Measurements from ENCODE around the gene HMSD.

Gene HMSD

GRCh38 chr18:63960891-63961290, 11.8 kb downstream of the HMSD start:
- no peak for DNase-seq

GRCh38 chr18:63961435-63961980, 12.4 kb downstream of the HMSD start:
- no peak for DNase-seq

GRCh38 chr18:63962137-63962536, 13.0 kb downstream of the HMSD start:
- DNase-seq = no peak

GRCh38 chr18:63963615-63964256, 14.6 kb downstream of the HMSD start:
- peak; percentile 49 for DNase-seq

- DNase-seq = no peak
These were observed 15.8 kb downstream of the HMSD start for GRCh38 chr18:63964908-63965307.

GRCh38 chr18:63965716-63966330, 16.7 kb downstream of the HMSD start:
- no peak for DNase-seq

- DNase-seq = peak; percentile 86
These were observed 21.1 kb downstream of the HMSD start, which contains the start of gene SERPINB8 for GRCh38 chr18:63969942-63970808. Gene SERPINB8 (plus strand): TSS chr18:63970081. CDS start chr18:63978309, 8,228 bp downstream.

GRCh38 chr18:63970809-63971205, 21.7 kb downstream of the HMSD start:
- DNase-seq = no peak

GRCh38 chr18:63971320-63972001, 22.4 kb downstream of the HMSD start:
- no peak for DNase-seq

GRCh38 chr18:63972002-63972376, 22.9 kb downstream of the HMSD start:
- DNase-seq = no peak

- no peak for DNase-seq
These were observed 25.9 kb downstream of the HMSD start for GRCh38 chr18:63974991-63975390.

- DNase-seq = no peak
These were observed 26.5 kb downstream of the HMSD start for GRCh38 chr18:63975628-63976027.

GRCh38 chr18:63977040-63977439, 27.9 kb downstream of the HMSD start:
- DNase-seq = no peak

- no peak for DNase-seq
These were observed 30.4 kb downstream of the HMSD start for GRCh38 chr18:63979409-63979920.

GRCh38 chr18:63980027-63980426, 30.9 kb downstream of the HMSD start:
- no peak for DNase-seq

- no peak for DNase-seq
These were observed 31.9 kb downstream of the HMSD start for GRCh38 chr18:63980896-63981460.

GRCh38 chr18:63981719-63982118, 32.6 kb downstream of the HMSD start:
- no peak for DNase-seq

- no peak for DNase-seq
These were observed 33.3 kb downstream of the HMSD start for GRCh38 chr18:63982361-63982760.

GRCh38 chr18:63986885-63987284, 37.8 kb downstream of the HMSD start:
- DNase-seq = no peak

GRCh38 chr18:63987743-63988142, 38.6 kb downstream of the HMSD start:
- no peak for DNase-seq

GRCh38 chr18:63992751-63993150, 43.6 kb downstream of the HMSD start:
- DNase-seq = no peak

GRCh38 chr18:63994783-63995399, 45.8 kb downstream of the HMSD start:
- DNase-seq = peak; percentile 22

Data from stimulated activated CD4-positive, alpha-beta T cell treated with anti-CD3 and anti-CD28 coated beads, Interleukin-1b, Interleukin-23, amount 100 ng/mL, for 48 hours (primary cell).